Naive thymus-derived CD4-positive, alpha-beta T cell (primary cell): Measurements from ENCODE around the gene DNAJC2. TPM values are rescaled to one million over a fixed set of nuclear protein-coding genes. Genes with fewer than 3 reads are reported as not detected.
"Not testable (repeated sequence)": the region's sequence is repeated elsewhere in the genome, so short reads cannot be mapped to it uniquely, and the experiment has no call there.

Experiments
- ATAC-seq: fragments of 150-1000 bp; cut with Tn5 transposase; 2 replicates; pipeline ENCODE4 v1.10.0; 2021; ENCODE audit warnings: mild to moderate bottlenecking, moderate library complexity
- CTCF ChIA-PET: fragments of 350-600 bp; sonication (Branson Sonifier 250); formaldehyde crosslinking; loops from one replicate; lab custom pipeline; 2021; ENCODE audit warnings: antibody characterized with exemption; lab: Charles Lee
- POLR2A ChIA-PET: fragments of 350-600 bp; sonication (Branson Sonifier 250); formaldehyde crosslinking; loops from one replicate; lab custom pipeline; 2021; ENCODE audit warnings: antibody characterized with exemption, inconsistent platforms; lab: Charles Lee
- DNase-seq, 9 donors: peaks; one replicate each; pipeline versions ENCODE4 v3.0.0 to v3.0.0-alpha.2; 2020 to 2022; ENCODE audit warnings: mixed read lengths in 1 of 9
- H3K27ac ChIP-seq: one replicate; pipeline ENCODE4 v1.7.0; 2013; ENCODE audit warnings: mild to moderate bottlenecking, low read depth, low read length, moderate library complexity
- H3K27me3 ChIP-seq, 2 donors: one replicate each; pipeline ENCODE4 v1.7.0; 2013; ENCODE audit warnings: low read length in 2 of 2, mild to moderate bottlenecking in 2 of 2, moderate library complexity in 2 of 2; ENCODE audit not compliant: control insufficient read depth in 2 of 2, insufficient read depth in 2 of 2
- H3K36me3 ChIP-seq, 3 experiments: 1 replicate in 2 of 3; 2 replicates in 1 of 3; pipeline ENCODE4 v1.7.0; 2013; ENCODE audit warnings: low read length in 3 of 3, mild to moderate bottlenecking in 3 of 3, moderate library complexity in 1 of 3; ENCODE audit not compliant: insufficient read depth in 3 of 3, control insufficient read depth in 2 of 3
- H3K4me1 ChIP-seq, 2 donors: one replicate each; pipeline ENCODE4 v1.7.0; 2013; ENCODE audit warnings: low read length in 2 of 2, mild to moderate bottlenecking in 2 of 2, moderate library complexity in 1 of 2; ENCODE audit not compliant: control insufficient read depth in 2 of 2, insufficient read depth in 2 of 2
- H3K4me3 ChIP-seq: 2 replicates; pipeline ENCODE4 v1.7.0; 2013; ENCODE audit warnings: mild to moderate bottlenecking, low read length
- H3K9me3 ChIP-seq, 3 experiments: 1 replicate in 2 of 3; 2 replicates in 1 of 3; pipeline ENCODE4 v1.7.0; 2013; ENCODE audit warnings: low read length in 3 of 3; ENCODE audit not compliant: control insufficient read depth in 2 of 3
- H3K27ac Mint-ChIP-seq, 9 donors: one replicate each; pipeline ENCODE4 v1.8.0; 2020 to 2022; ENCODE audit warnings: mixed read lengths in 9 of 9, mild to moderate bottlenecking in 8 of 9, moderate library complexity in 5 of 9, inconsistent platforms in 2 of 9
- H3K27me3 Mint-ChIP-seq, 5 donors: one replicate each; pipeline ENCODE4 v1.8.0; 2021 to 2022; ENCODE audit warnings: mixed read lengths in 5 of 5, mild to moderate bottlenecking in 1 of 5
- H3K36me3 Mint-ChIP-seq, 5 donors: one replicate each; pipeline ENCODE4 v1.8.0; 2020 to 2022; ENCODE audit warnings: mixed read lengths in 5 of 5, mild to moderate bottlenecking in 3 of 5, inconsistent platforms in 1 of 5
- H3K4me1 Mint-ChIP-seq, 7 donors: one replicate each; pipeline ENCODE4 v1.8.0; 2020 to 2022; ENCODE audit warnings: mixed read lengths in 7 of 7, mild to moderate bottlenecking in 3 of 7, inconsistent platforms in 1 of 7
- H3K4me3 Mint-ChIP-seq, 10 donors: one replicate each; pipeline ENCODE4 v1.8.0; 2020 to 2022; ENCODE audit warnings: mild to moderate bottlenecking in 10 of 10, mixed read lengths in 10 of 10, moderate library complexity in 6 of 10, inconsistent platforms in 2 of 10
- H3K9me3 Mint-ChIP-seq, 11 donors: one replicate each; pipeline ENCODE4 v1.8.0; 2020 to 2022; ENCODE audit warnings: mixed read lengths in 11 of 11, mild to moderate bottlenecking in 4 of 11, inconsistent platforms in 1 of 11, moderate library complexity in 1 of 11
- intact Hi-C, 2 donors: fragments of 100-400 bp; cut with micrococcal nuclease; formaldehyde crosslinking; loops; one replicate each; pipeline ENCODE4 v1.15.1; 2023
- polyA plus RNA-seq, 2 donors: library from polyadenylated mRNA; unstranded; fragments of 300-500 nt; fragmentation: Illumina TruSeq; gene quantifications; one replicate each; pipeline ENCODE4 v1.2.3, GENCODE V29; 2021
- total RNA-seq, 6 experiments: library from RNA in 5 of 6; stranded (reverse) in 5 of 6; gene quantifications; 1 replicate in 5 of 6; 2 replicates in 1 of 6; pipeline ENCODE4 v1.2.3 and lab custom pipeline; 2021 to 2026

DNAJC2 gene
- total and polyA plus RNA-seq, 7 experiments from 2014 or later: 18.2 to 52.7 (median 37.5) TPM

- ATAC-seq (no peak), DNase-seq (no peak)
- Histone ChIP-seq H3K27me3 (no peaks in the 10 kb centered on the region), H3K4me1 (peaks cover 16 to 19% of the 10 kb centered on the region in 2 donors), H3K9me3 (no peaks in the 10 kb centered on the region), H3K4me3 (peak overlapping the region; percentile 80), H3K36me3 (peaks cover 9 to 39% (median 14%) of the 10 kb centered on the region in 3 experiments), H3K27ac (peak overlapping the region; percentile 90)
- H3K4me3 Mint-ChIP-seq: peak overlapping the region; percentile 83 to 96 (median 90)
- intact Hi-C loops: loop anchor here (1.0 to 10.0 kb wide), 13 partner anchors 18 to 1715 kb away; partner anchors contain the start of genes DNAJC2 (in 2 of the 2), ORC5 (in 2 of the 2), ARMC10 (in 1 of the 2) and FAM185A (in 1 of the 2)
- peaks cover 21 to 50% (median 40%) of the 10 kb centered on the region in 7 donors for H3K4me1 Mint-ChIP-seq
- H3K27ac Mint-ChIP-seq: peak overlapping the region; percentile 80 to 94 (median 92)
- H3K27me3 Mint-ChIP-seq: peaks cover 0 to 4% (median 0%) of the 10 kb centered on the region in 5 donors
- ChIA-PET CTCF (interaction anchor here (1.0 kb wide), 1 partner anchor 45 kb away, joined by 3 read pairs; no protein-coding TSS in a partner anchor), POLR2A (interaction anchor here (0.5 to 2.9 kb wide), 3 partner anchors 13 to 50 kb away, joined by 3 to 18 read pairs (median 6); partner anchors contain the start of gene PSMC2)
- peaks cover 0 to 15% (median 11%) of the 10 kb centered on the region in 5 donors for H3K36me3 Mint-ChIP-seq
- H3K9me3 Mint-ChIP-seq: peaks cover 0 to 1% (median 0%) of the 10 kb centered on the region in 11 donors
Observed at GRCh38 chr7:103297837-103298179, 46.8 kb downstream of the DNAJC2 start.

- H3K27ac Mint-ChIP-seq: peak within 1 kb of the TSS; percentile 80 to 94 (median 92)
- CTCF ChIA-PET: interaction anchor here (0.9 to 1.0 kb wide), 2 partner anchors 46 to 112 kb away, joined by 3 to 4 read pairs; no protein-coding TSS in a partner anchor
- intact Hi-C loops: loop anchor here (1.0 to 10.0 kb wide), 13 partner anchors 17 to 1716 kb away; partner anchors contain the start of genes DNAJC2 (in 2 of the 2), ORC5 (in 2 of the 2), ARMC10 (in 1 of the 2) and FAM185A (in 1 of the 2)
- peak within 1 kb of the TSS; percentile 83 to 96 (median 90) for H3K4me3 Mint-ChIP-seq
- Histone ChIP-seq H3K9me3 (no peaks in the 10 kb centered on the region), H3K36me3 (peaks cover 9 to 33% (median 14%) of the 10 kb centered on the region in 3 experiments), H3K27ac (peak within 1 kb of the TSS; percentile 90), H3K4me3 (peak within 1 kb of the TSS; percentile 80), H3K4me1 (peaks cover 16 to 19% of the 10 kb centered on the region in 2 donors), H3K27me3 (no peaks in the 10 kb centered on the region)
- H3K36me3 Mint-ChIP-seq: peaks cover 0 to 13% (median 7%) of the 10 kb centered on the region in 5 donors
- POLR2A ChIA-PET: interaction anchor here (0.5 to 2.9 kb wide), 5 partner anchors 9 to 51 kb away, joined by 3 to 18 read pairs (median 4); partner anchors contain the start of gene PSMC2
- H3K4me1 Mint-ChIP-seq: peaks cover 18 to 50% (median 36%) of the 10 kb centered on the region in 7 donors
- peak; percentile 100 for ATAC-seq
- H3K9me3 Mint-ChIP-seq: peaks cover 0 to 1% (median 0%) of the 10 kb centered on the region in 11 donors
- peaks cover 0 to 9% (median 0%) of the 10 kb centered on the region in 5 donors for H3K27me3 Mint-ChIP-seq
- DNase-seq: peak; percentile 87 to 95 (median 94)
Observed at GRCh38 chr7:103296901-103297836, 47.4 kb downstream of the DNAJC2 start, which contains the start of gene PMPCB. PMPCB (plus strand) TSS chr7:103297435; CDS start chr7:103297460, 25 bp downstream.

- Histone ChIP-seq H3K4me3 (no peak overlapping the region), H3K4me1 (peaks cover 9 to 14% of the 10 kb centered on the region in 2 donors), H3K27me3 (no peaks in the 10 kb centered on the region), H3K36me3 (peaks cover 0 to 3% (median 0%) of the 10 kb centered on the region in 3 experiments), H3K9me3 (no peaks in the 10 kb centered on the region), H3K27ac (no peak overlapping the region)
- ChIA-PET CTCF (no interaction called here), POLR2A (no interaction called here)
- intact Hi-C loops: loop anchor here in 1 of 2 donors (10.0 kb wide), 1 partner anchor 1551 kb away; no protein-coding TSS in a partner anchor
- Mint-ChIP-seq H3K9me3 (peaks cover 0 to 1% (median 0%) of the 10 kb centered on the region in 11 donors), H3K27ac (no peak overlapping the region), H3K4me1 (peaks cover 12 to 29% (median 19%) of the 10 kb centered on the region in 7 donors), H3K27me3 (peaks cover 0 to 19% (median 10%) of the 10 kb centered on the region in 5 donors), H3K36me3 (no peaks in the 10 kb centered on the region), H3K4me3 (no peak overlapping the region)
- DNase-seq (no peak), ATAC-seq (no peak)
Observed at GRCh38 chr7:103293526-103293925, 51.0 kb downstream of the DNAJC2 start.

GRCh38 chr7:103292122-103292521 lies 52.4 kb downstream of the DNAJC2 start:
- H3K27me3 Mint-ChIP-seq: peaks cover 0 to 22% (median 10%) of the 10 kb centered on the region in 5 donors
- H3K27ac Mint-ChIP-seq: no peak overlapping the region
- no peak overlapping the region for H3K4me3 Mint-ChIP-seq
- no peak for ATAC-seq
- H3K4me1 ChIP-seq: peaks cover 0 to 5% of the 10 kb centered on the region in 2 donors
- H3K4me3 ChIP-seq: no peak overlapping the region
- H3K36me3 ChIP-seq: no peaks in the 10 kb centered on the region
- H3K27ac ChIP-seq: no peak overlapping the region
- no peaks in the 10 kb centered on the region for H3K36me3 Mint-ChIP-seq
- intact Hi-C loops: loop anchor here in 1 of 2 donors (10.0 kb wide), 1 partner anchor 1553 kb away; no protein-coding TSS in a partner anchor
- no peaks in the 10 kb centered on the region for H3K9me3 Mint-ChIP-seq
- H3K27me3 ChIP-seq: no peaks in the 10 kb centered on the region
- no peaks in the 10 kb centered on the region for H3K9me3 ChIP-seq
- no peak for DNase-seq
- CTCF ChIA-PET: no interaction called here
- H3K4me1 Mint-ChIP-seq: peaks cover 3 to 17% (median 10%) of the 10 kb centered on the region in 7 donors
- POLR2A ChIA-PET: no interaction called here

- ATAC-seq, H3K27ac ChIP-seq, H3K4me3 ChIP-seq, H3K36me3 Mint-ChIP-seq, H3K27me3 ChIP-seq, H3K9me3 ChIP-seq, CTCF ChIA-PET, H3K4me1 ChIP-seq, H3K9me3 Mint-ChIP-seq, POLR2A ChIA-PET, H3K36me3 ChIP-seq: not testable (repeated sequence)
- Mint-ChIP-seq H3K4me3 (peak overlapping the region in 1 of 10 donors; percentile 48), H3K27ac (peak overlapping the region in 1 of 9 donors; percentile 10), H3K27me3 (peaks cover 0 to 15% (median 0%) of the 10 kb centered on the region in 5 donors), H3K4me1 (peaks cover 10 to 29% (median 21%) of the 10 kb centered on the region in 7 donors)
- intact Hi-C loops: loop anchor here in 1 of 2 donors (5.0 kb wide), 7 partner anchors 64 to 1659 kb away; partner anchors contain the start of genes ARMC10, FAM185A, NAPEPLD and PSMC2
- peak in 1 of 9 donors; percentile 11 for DNase-seq
Observed at GRCh38 chr7:103282802-103283427, 61.7 kb downstream of the DNAJC2 start.
